PC-9 (cell line): ENCODE data around the gene IL5.

Source experiments
- CTCF ChIP-seq: fragments of 200-600 bp; sonication (generic); conservative IDR thresholded peaks from 2 replicates; pipeline ENCODE4 v1.6.1; 2017; ENCODE audit warnings: mixed run types, antibody characterized with exemption, mild to moderate bottlenecking, moderate library complexity
- EZH2 ChIP-seq: fragments of 200-600 bp; sonication (generic); IDR thresholded peaks from 2 replicates; pipeline ENCODE4 v1.8.0; 2017; ENCODE audit warnings: antibody characterized with exemption, low read depth

GRCh38 chr5:132586063-132586462 lies 42.7 kb upstream of the IL5 start:
- no peak for TF ChIP-seq CTCF
- no peak for TF ChIP-seq EZH2
